GM21619 (cell line): Measurements from ENCODE around the gene BGLAP.

Experiments used
- ATAC-seq: cut with Tn5 transposase; IDR thresholded peaks from one replicate; pipeline ENCODE4 v1.9.1; 2021; ENCODE audit not compliant: unreplicated experiment

The BGLAP gene

GRCh38 chr1:156251527-156251926 lies 9.5 kb downstream of the BGLAP start:
- ATAC-seq = no peak

GRCh38 chr1:156253634-156254033 lies 11.7 kb downstream of the BGLAP start:
- ATAC-seq = no peak

DNA sequence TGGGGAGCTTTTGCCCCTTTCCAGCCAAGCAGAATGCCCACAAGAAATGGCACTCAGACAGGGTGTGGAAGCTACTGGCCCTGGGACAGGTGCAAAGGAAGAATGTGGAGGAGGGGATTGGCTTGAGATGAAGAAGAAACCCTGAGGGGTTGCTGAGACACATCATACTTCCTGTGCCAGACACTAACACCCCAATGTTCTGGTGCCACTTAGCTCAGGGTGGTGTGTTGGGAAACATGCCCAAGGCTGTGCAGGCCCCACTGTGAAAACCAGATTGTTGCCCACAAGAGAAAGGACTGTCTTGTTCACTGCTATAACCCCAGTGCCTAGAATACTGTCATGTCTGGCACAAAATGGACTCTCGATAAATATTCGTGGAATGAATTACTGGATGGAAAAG lies 15.7 kb downstream of the BGLAP start:
- ATAC-seq = no peak

GRCh38 chr1:156258859-156259258 lies 16.9 kb downstream of the BGLAP start:
- ATAC-seq = no peak

DNA sequence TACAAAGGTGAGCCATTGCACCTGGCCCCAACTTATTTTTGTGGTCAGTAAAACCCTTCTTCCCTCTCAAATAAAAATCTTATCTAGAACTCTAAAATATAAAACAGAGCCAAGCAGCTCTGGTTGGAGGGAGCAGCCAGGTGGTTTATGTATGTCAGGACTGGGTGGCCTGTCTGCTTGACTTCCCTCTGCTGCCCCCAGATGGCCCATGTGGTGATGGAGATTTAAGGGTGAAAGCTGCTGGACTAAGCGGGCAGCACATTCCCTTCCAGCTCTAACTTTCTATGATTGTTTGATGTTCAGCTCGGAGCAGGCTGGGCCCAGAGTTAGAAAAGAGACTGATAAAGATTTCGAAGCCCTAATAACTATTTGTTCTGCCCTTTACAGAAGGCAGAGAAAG lies 17.8 kb downstream of the BGLAP start:
- ATAC-seq = no peak

GRCh38 chr1:156260896-156261295 lies 18.9 kb downstream of the BGLAP start:
- ATAC-seq = no peak

DNA sequence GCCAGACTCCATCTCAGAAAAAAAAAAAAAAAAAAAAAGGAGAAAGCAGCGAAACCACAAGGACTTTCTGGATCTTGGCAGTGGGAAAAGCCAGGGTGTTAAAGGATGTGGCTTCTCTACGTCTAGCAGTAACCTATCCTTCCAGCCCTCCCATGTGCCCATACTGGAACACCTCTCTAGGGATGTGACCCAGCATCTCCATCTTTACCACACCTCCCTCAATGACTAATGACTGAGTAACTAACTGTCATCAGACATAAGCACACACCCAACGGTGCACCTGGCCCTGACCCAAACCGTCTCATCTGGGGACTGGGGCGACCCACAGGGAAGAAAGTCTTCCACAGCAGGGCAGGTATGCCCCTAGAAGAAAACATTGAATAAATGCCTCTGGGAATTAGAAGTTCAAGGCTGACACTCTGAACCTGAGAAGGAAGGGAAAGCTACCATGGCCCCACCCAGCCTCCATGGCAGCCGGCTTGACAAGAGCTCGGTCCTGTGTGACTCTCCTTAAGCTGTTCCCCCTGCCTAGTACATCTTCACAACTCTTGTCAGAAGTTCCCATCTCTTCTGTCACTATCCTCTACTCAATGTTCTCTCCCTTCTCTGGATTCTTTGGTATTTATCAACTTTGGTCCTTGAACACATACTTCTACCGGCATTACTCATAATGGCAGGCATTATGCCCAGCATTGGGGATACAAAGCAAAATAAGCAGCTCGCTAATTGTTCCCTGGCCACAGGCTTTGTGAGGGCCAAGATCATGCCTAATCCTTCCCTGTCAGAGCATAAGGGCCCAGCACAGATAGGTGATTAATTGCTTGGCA lies 20.7 kb downstream of the BGLAP start:
- ATAC-seq = no peak

- no peak for ATAC-seq
Observed at GRCh38 chr1:156263288-156263655, 21.3 kb downstream of the BGLAP start.

- ATAC-seq = no peak
Observed at GRCh38 chr1:156266051-156266450, 24.1 kb downstream of the BGLAP start.

DNA sequence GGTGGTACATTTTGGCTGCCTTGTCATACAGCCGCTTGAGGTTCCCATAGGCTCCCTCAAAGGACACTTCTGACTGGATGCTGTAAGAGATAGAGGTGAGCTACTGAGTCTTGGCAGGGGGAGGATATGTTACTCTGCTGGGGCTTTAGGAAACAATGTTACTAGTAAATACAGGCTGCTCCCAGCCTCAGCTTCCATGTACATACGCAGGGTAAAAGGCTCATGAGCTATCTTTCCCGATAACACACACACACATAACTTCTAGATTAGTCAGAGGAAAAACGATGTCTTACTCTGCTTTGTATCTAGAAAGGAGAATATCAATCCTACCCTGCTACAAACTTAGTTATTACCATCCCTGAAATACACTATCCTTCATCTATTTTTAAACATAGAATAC lies 26.4 kb downstream of the BGLAP start:
- no peak for ATAC-seq

DNA sequence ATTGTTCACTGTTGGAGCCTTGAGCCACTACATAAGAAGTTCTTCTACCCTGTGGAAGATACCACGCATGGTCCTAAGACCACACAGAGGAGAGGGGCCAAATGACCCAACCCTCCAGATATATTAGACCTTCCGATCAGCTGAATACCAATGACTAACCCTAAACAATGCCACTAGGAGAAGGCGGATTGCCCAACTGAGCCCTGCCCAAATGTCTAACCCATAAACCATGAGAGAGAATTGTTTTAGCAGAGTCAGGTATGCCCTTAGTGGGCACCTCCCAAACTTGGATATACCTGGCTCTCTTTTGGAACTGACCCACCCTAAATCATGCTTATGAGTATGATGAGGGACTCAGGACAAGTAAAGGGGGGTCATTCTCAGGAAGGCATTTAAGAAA lies 28.3 kb downstream of the BGLAP start:
- ATAC-seq = no peak

GRCh38 chr1:156276532-156276931 lies 34.5 kb downstream of the BGLAP start:
- no peak for ATAC-seq

GRCh38 chr1:156276966-156277381 lies 35.0 kb downstream of the BGLAP start:
- no peak for ATAC-seq

- no peak for ATAC-seq
Observed at GRCh38 chr1:156279837-156280236, 37.9 kb downstream of the BGLAP start.

DNA sequence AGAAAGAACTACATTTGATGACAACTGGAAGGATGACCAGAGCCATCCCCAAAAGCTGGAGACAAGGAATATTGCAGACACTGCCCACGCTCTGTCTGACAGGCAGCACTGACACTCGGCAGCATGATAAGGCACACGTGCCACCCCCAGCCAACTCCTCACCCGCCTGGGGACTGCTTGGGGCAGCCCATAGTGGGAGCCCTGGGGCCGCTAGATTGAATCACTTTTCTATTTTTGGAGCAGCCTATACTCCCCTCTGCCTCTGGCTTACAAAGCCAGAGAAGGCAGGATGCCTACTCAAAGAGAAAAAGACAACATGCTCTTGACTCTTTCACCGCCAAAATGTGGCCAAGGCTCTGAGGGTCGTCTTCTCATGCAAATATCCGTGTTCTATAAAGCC lies 39.3 kb downstream of the BGLAP start:
- peak; percentile 39 for ATAC-seq

- no peak for ATAC-seq
Observed at GRCh38 chr1:156281693-156282478, 39.9 kb downstream of the BGLAP start.

DNA sequence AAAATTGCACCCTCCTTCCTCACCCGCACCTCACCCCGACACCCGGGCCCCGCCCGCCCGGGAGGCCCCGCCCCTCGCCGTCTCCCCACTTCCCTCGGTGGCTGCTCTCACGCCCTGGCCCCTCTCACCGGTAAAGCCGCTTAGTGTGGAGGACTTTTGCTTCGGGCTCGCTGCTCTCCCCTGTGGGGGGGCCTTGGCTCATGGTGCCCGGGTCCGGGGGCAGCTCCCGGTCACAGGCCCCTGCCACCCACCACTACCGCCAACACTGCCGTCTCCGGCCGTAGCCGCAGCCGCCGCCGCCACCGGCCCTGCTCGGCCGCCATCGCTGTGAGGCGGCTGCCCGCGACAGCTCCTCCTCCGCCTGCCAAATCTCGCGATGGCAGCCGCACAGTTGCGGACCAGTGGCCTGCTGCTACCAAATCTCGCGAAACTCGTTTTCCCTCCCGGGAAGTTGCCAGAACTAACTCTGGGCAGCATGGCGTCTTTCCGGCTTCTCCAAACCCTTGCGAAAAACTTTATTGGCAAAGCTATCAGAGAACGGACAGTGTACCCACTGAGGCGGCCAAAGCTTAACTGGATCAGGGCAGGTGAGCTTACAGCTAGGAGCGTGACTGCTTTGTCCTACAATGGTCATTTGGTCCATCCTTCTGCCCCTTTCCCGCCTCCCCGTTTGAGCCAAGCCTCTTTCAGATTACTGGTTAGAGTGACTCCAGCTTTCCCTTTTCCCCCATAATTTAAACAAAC lies 40.7 kb downstream of the BGLAP start, which contains the start of gene SMG5:
SMG5 (minus strand) TSS at position 347 of the 744 bp plus-strand sequence; CDS start at position 202, 145 bp downstream.
- ATAC-seq = peak; percentile 78

GRCh38 chr1:156283521-156283920 lies 41.5 kb downstream of the BGLAP start:
- ATAC-seq = no peak

DNA sequence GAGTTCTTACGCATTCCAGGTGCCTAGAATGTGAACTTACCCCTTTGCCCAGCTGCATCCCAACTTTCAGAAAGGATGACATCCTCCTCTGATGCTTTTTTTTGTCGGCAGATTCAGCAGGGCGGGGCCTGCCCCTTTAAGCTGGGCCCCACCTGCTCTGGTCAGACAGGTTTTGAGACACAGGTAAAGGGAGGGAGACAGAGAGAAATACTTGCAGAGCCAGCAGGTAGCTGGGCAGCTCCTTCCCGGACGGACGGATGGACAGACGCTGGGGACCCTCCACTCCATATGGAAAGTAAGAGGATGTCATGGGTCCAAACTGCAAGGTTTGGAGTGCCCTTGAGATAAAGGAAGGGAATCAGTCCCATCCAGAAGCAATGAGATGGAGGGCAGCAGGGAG lies 42.1 kb downstream of the BGLAP start, which contains the start of gene TMEM79:
TMEM79 (plus strand) TSS at position 214 of the 400 bp plus-strand sequence. CDS start 902 bp downstream, outside the sequence.
- no peak for ATAC-seq

DNA sequence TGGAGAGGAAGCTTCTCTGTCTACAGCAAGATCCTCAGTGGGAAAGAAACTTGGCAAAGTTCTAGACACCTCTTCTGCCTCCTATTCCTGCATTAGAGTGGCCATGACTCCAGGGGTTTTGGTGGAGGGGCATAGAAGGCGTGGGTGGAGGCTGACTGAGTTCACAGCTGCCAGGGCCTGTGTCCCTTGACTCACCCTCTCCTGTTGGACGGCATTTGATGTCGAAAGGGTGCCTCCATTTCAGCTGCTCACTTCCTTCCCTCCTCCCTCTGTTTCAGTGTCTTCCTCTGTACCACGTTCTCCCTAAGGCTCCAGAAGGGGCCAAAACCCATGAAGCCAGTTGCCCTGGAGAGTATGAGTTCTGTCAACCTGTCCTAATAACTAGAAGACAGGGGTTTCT lies 42.8 kb downstream of the BGLAP start:
- no peak for ATAC-seq

GRCh38 chr1:156285437-156285836 lies 43.5 kb downstream of the BGLAP start:
- ATAC-seq = no peak
